ENCODE results near the gene GOLIM4.

The GOLIM4 gene

GRCh38 chr3:167989999-167990398 lies 105.7 kb downstream of the GOLIM4 start:
- DNase-seq = no peak

- DNase-seq = no peak
Observed at GRCh38 chr3:167989066-167989465, 106.7 kb downstream of the GOLIM4 start.

GRCh38 chr3:167983583-167983982 lies 112.1 kb downstream of the GOLIM4 start:
- DNase-seq = no peak

GRCh38 chr3:167978486-167978885 lies 117.2 kb downstream of the GOLIM4 start:
- DNase-seq = no peak

- DNase-seq = no peak
Observed at GRCh38 chr3:167978071-167978470, 117.7 kb downstream of the GOLIM4 start.

GRCh38 chr3:167976516-167977361 lies 119.0 kb downstream of the GOLIM4 start:
- no peak for DNase-seq

GRCh38 chr3:167973901-167974300 lies 121.8 kb downstream of the GOLIM4 start:
- no peak for DNase-seq

- DNase-seq = no peak
Observed at GRCh38 chr3:167973046-167973445, 122.7 kb downstream of the GOLIM4 start.

GRCh38 chr3:167972502-167972901 lies 123.2 kb downstream of the GOLIM4 start:
- no peak for DNase-seq

GRCh38 chr3:167969548-167969947 lies 126.2 kb downstream of the GOLIM4 start:
- DNase-seq = no peak

- no peak for DNase-seq
Observed at GRCh38 chr3:167967257-167968036, 128.3 kb downstream of the GOLIM4 start.

Measured in activated gamma-delta T cell treated with Interleukin-2 at 50 U/mL for 16 hours (primary cell).